GM18867 (cell line): ENCODE data around the gene RBM4.
A peak's percentile ranks its signal among the peaks of the same experiment; 100 is the strongest.
"Not testable (repeated sequence)": the region's sequence is repeated elsewhere in the genome, so short reads cannot be mapped to it uniquely, and the experiment has no call there.

Experiments used
- ATAC-seq: cut with Tn5 transposase; IDR thresholded peaks from one replicate; pipeline ENCODE4 v1.9.1; 2021; ENCODE audit warnings: mild to moderate bottlenecking, moderate library complexity; ENCODE audit not compliant: unreplicated experiment

RBM4 gene

GRCh38 chr11:66616379-66617154 is 21.9 kb upstream of the RBM4 start, which contains the start of gene RBM14:
TSS of gene RBM14 (plus strand) at chr11:66616630. CDS start at chr11:66616721, 91 bp downstream.
- peak; percentile 90 for ATAC-seq

- ATAC-seq = no peak
Observed at GRCh38 chr11:66617155-66617834, 21.2 kb upstream of the RBM4 start.

- no peak for ATAC-seq
Observed at GRCh38 chr11:66619080-66619554, 19.4 kb upstream of the RBM4 start.

- ATAC-seq = no peak
Observed at GRCh38 chr11:66624450-66624849, 14.1 kb upstream of the RBM4 start.

- ATAC-seq = no peak
Observed at GRCh38 chr11:66625041-66625751, 13.3 kb upstream of the RBM4 start.

GRCh38 chr11:66625752-66626149 is 12.8 kb upstream of the RBM4 start:
- ATAC-seq = no peak

GRCh38 chr11:66626382-66626781 is 12.1 kb upstream of the RBM4 start:
- no peak for ATAC-seq

GRCh38 chr11:66626926-66627325 is 11.6 kb upstream of the RBM4 start:
- ATAC-seq = no peak

GRCh38 chr11:66628061-66628603 is 10.4 kb upstream of the RBM4 start:
- ATAC-seq = no peak

GRCh38 chr11:66629356-66629755 is 9.1 kb upstream of the RBM4 start:
- no peak for ATAC-seq

GRCh38 chr11:66631883-66632282 is 6.6 kb upstream of the RBM4 start:
- ATAC-seq = no peak

GRCh38 chr11:66632952-66633351 is 5.6 kb upstream of the RBM4 start:
- ATAC-seq = no peak

GRCh38 chr11:66636411-66636810 is 2.1 kb upstream of the RBM4 start:
- ATAC-seq = no peak

GRCh38 chr11:66637557-66638176 is 836 bp upstream of the RBM4 start:
- ATAC-seq = no peak

- no peak for ATAC-seq
Observed at GRCh38 chr11:66639066-66639813, 737 bp downstream of the RBM4 start.

GRCh38 chr11:66639814-66640340 is 1.4 kb downstream of the RBM4 start:
- not testable (repeated sequence) for ATAC-seq

GRCh38 chr11:66641834-66642233 is 3.3 kb downstream of the RBM4 start:
- no peak for ATAC-seq

- ATAC-seq = no peak
Observed at GRCh38 chr11:66643745-66644437, 5.4 kb downstream of the RBM4 start.

- no peak for ATAC-seq
Observed at GRCh38 chr11:66646828-66647227, 8.3 kb downstream of the RBM4 start.
